ENCODE data around the gene ITPRID1. TPM values are rescaled to one million over a fixed set of nuclear protein-coding genes. Genes with fewer than 3 reads are reported as not detected.

Gene ITPRID1
- total RNA-seq, 1 donor from 2014 or later: not detected

DNA sequence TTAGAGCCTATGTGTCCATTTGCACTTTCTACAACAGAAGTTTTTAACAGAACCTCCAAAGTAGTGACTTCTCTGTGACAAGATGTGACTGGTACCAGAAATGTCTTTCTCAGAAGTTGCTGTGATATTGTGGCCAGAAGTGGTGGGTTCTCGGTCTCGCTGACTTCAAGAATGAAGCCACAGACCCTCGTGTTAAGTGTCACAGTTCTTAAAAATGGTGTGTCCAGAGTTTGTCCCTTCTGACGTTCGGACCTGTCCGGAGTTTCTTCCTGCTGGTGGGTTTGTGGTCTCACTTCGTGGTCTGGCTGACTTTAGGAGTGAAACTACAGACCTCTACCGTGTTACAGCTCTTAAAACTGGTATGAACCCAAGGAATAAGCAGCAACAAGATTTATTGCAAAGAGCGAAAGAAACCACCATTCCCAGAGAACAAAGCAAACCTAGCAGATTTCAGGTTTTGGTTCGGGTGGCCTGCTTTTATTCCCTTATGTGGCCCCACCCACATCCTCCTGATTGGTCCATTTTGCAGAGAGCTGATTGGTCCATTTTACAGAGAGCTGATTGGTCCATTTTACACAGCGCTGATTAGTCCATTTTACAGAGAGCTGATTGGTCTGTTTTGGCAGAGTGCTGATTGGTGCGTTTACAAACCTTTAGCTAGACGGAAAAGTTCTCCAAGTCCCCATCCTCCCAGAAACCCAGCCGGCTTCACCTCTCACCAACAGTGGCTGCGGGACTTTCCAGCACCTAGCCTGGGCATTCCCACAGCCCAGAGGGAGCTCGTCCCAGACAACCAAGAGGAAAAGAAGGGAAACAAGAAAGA is 3.0 kb downstream of the ITPRID1 start:
- Mint-ChIP-seq H3K27ac (ENCODE audit: unreplicated experiment) (no peak overlapping the region), H3K27me3 (ENCODE audit: low read depth) (no peaks in the 10 kb centered on the region), H3K4me3 (no peak overlapping the region), H3K9me3 (peaks cover 4% of the 10 kb centered on the region), H3K36me3 (ENCODE audit: low read depth) (peaks cover 3% of the 10 kb centered on the region), H3K4me1 (peaks cover 8% of the 10 kb centered on the region)
- DNase-seq (ENCODE audit: low read depth, low spot score): no peak
- TF ChIP-seq, protein P1, sequence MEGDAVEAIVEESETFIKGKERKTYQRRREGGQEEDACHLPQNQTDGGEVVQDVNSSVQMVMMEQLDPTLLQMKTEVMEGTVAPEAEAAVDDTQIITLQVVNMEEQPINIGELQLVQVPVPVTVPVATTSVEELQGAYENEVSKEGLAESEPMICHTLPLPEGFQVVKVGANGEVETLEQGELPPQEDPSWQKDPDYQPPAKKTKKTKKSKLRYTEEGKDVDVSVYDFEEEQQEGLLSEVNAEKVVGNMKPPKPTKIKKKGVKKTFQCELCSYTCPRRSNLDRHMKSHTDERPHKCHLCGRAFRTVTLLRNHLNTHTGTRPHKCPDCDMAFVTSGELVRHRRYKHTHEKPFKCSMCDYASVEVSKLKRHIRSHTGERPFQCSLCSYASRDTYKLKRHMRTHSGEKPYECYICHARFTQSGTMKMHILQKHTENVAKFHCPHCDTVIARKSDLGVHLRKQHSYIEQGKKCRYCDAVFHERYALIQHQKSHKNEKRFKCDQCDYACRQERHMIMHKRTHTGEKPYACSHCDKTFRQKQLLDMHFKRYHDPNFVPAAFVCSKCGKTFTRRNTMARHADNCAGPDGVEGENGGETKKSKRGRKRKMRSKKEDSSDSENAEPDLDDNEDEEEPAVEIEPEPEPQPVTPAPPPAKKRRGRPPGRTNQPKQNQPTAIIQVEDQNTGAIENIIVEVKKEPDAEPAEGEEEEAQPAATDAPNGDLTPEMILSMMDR (conservative IDR thresholded peaks at IDR 0.05): no peak

- Mint-ChIP-seq H3K4me1 (peaks cover 2% of the 10 kb centered on the region), H3K4me3 (no peak overlapping the region)
Observed at GRCh38 chr7:31517513-31517912, 3.6 kb downstream of the ITPRID1 start.

DNA sequence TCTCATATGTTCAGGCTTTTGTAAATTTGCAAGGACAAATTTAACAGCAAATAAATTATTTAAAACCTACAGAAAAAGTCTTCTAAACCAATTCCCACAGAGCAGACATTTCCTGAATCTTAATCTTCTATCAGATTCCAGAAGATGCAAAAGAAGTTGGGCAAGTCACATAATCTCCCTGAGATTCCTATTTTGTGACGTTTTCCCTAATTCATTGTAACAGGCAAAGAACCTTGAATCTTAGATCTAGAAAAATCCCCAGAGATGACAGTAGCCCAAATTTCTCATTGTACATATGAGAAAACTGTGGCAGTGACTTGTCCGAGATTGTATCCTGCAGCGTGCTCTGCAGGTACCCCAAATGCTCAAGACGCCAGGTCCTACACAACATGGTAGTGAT is 4.9 kb downstream of the ITPRID1 start:
- Mint-ChIP-seq H3K4me3 (no peak overlapping the region), H3K4me1 (no peaks in the 10 kb centered on the region), H3K27ac (ENCODE audit: unreplicated experiment) (no peak overlapping the region), H3K9me3 (peaks cover 4% of the 10 kb centered on the region), H3K36me3 (ENCODE audit: low read depth) (peaks cover 3% of the 10 kb centered on the region), H3K27me3 (ENCODE audit: low read depth) (no peaks in the 10 kb centered on the region)
- DNase-seq (ENCODE audit: low read depth, low spot score): no peak
- TF ChIP-seq, protein P1 (conservative IDR thresholded peaks at IDR 0.05): no peak

More at GRCh38 chr7:31517513-31517912, 3.6 kb downstream of the ITPRID1 start:
- Mint-ChIP-seq H3K9me3 (peaks cover 4% of the 10 kb centered on the region), H3K27me3 (ENCODE audit: low read depth) (no peaks in the 10 kb centered on the region), H3K27ac (ENCODE audit: unreplicated experiment) (no peak overlapping the region), H3K36me3 (ENCODE audit: low read depth) (peaks cover 3% of the 10 kb centered on the region)
- no peak for DNase-seq (ENCODE audit: low read depth, low spot score)
- TF ChIP-seq, protein P1 (conservative IDR thresholded peaks at IDR 0.05): no peak

GRCh38 chr7:31521336-31522010 is 7.6 kb downstream of the ITPRID1 start:
- Mint-ChIP-seq H3K4me3 (no peak overlapping the region), H3K9me3 (peaks cover 7% of the 10 kb centered on the region)

GRCh38 chr7:31526864-31527263 is 13.0 kb downstream of the ITPRID1 start:
- DNase-seq (ENCODE audit: low read depth, low spot score): no peak
- Mint-ChIP-seq H3K36me3 (ENCODE audit: low read depth) (no peaks in the 10 kb centered on the region), H3K27me3 (ENCODE audit: low read depth) (no peaks in the 10 kb centered on the region), H3K4me3 (no peak overlapping the region), H3K27ac (ENCODE audit: unreplicated experiment) (no peak overlapping the region), H3K4me1 (peaks cover 5% of the 10 kb centered on the region), H3K9me3 (peaks cover 3% of the 10 kb centered on the region)
- TF ChIP-seq, protein P1 (conservative IDR thresholded peaks at IDR 0.05): no peak

More at GRCh38 chr7:31521336-31522010, 7.6 kb downstream of the ITPRID1 start:
- no peak overlapping the region for H3K27ac Mint-ChIP-seq (ENCODE audit: unreplicated experiment)
- no peak for DNase-seq (ENCODE audit: low read depth, low spot score)
- H3K27me3 Mint-ChIP-seq (ENCODE audit: low read depth): no peaks in the 10 kb centered on the region
- no peaks in the 10 kb centered on the region for H3K36me3 Mint-ChIP-seq (ENCODE audit: low read depth)
- TF ChIP-seq, protein P1 (conservative IDR thresholded peaks at IDR 0.05): no peak
- no peaks in the 10 kb centered on the region for H3K4me1 Mint-ChIP-seq

All from neural crest cell (in vitro differentiated cells).